Neutrophil (primary cell): ENCODE measurements around the gene TYW1.
"Not testable (repeated sequence)": the region's sequence is repeated elsewhere in the genome, so short reads cannot be mapped to it uniquely, and the experiment has no call there.

Experiments
- H3K27ac ChIP-seq: fragments of 200-600 bp; sonication (generic); 2 replicates; pipeline ENCODE4 v1.5.1; 2016; ENCODE audit warnings: mild to moderate bottlenecking, moderate library complexity
- H3K27me3 ChIP-seq: fragments of 200-600 bp; sonication (generic); 2 replicates; pipeline ENCODE4 v1.6.0; 2016; ENCODE audit warnings: mild to moderate bottlenecking
- H3K36me3 ChIP-seq: fragments of 200-600 bp; sonication (generic); 2 replicates; pipeline ENCODE4 v1.5.1; 2017
- H3K4me1 ChIP-seq, 2 experiments: fragments of 200-600 bp in 1 of 2; sonication (generic) in 1 of 2; 1 replicate in 1 of 2; 2 replicates in 1 of 2; pipeline versions ENCODE4 v1.5.1 to v1.6.1; 2013 to 2016; ENCODE audit warnings: low read depth in 1 of 2, low read length in 1 of 2, mild to moderate bottlenecking in 1 of 2, moderate library complexity in 1 of 2; ENCODE audit not compliant: control insufficient read depth in 1 of 2, insufficient read depth in 1 of 2
- H3K4me3 ChIP-seq, 2 experiments: fragments of 200-600 bp in 1 of 2; sonication (generic) in 1 of 2; 1 replicate in 1 of 2; 2 replicates in 1 of 2; pipeline ENCODE4 v1.5.1; 2013 to 2016; ENCODE audit warnings: low read depth in 1 of 2, low read length in 1 of 2, mild to moderate bottlenecking in 1 of 2, moderate library complexity in 1 of 2
- H3K9me3 ChIP-seq: fragments of 200-600 bp; sonication (generic); 2 replicates; pipeline ENCODE4 v1.5.1; 2016

Gene TYW1

DNA sequence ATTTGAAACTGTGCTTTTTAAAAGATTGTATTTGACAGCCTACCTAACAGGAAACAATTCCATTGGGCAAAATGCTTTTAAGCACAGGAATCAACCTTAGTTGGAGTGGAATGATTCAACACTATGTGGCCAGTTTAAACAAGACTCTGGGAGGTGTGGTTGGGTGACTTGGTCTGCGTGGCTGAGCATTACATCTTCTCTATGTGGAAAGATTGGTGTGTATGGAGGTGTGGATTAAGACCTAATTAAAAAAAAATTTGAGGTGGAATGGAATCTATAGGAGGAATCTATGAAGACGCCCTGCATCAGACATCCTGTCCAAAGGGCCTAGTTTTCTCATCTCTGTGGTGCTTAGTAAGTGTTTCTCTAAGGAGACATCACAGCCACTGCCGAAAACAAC is 140.9 kb downstream of the TYW1 start:
- H3K27me3 ChIP-seq, H3K36me3 ChIP-seq, H3K4me1 ChIP-seq, H3K9me3 ChIP-seq, H3K4me3 ChIP-seq, H3K27ac ChIP-seq: not testable (repeated sequence)

DNA sequence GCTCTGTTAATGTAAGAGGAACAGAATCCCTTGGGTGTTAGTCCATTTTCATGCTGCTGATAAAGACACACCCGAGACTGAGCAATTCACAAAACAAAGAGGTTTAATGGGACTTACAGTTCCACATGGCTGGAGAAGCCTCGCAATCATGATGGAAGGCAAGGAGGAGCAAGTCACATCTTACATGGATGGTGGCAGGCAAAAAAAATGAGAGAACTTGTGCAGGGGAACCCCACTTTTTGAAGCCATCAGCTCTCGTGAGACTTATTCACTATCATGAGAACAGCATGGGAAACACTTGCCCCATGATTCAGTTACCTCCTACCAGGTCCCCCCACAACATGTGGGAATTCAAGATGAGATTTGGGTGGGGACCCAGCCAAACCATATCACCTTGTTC is 143.2 kb downstream of the TYW1 start:
- not testable (repeated sequence) for H3K36me3 ChIP-seq, H3K27me3 ChIP-seq, H3K9me3 ChIP-seq, H3K27ac ChIP-seq, H3K4me3 ChIP-seq
- H3K4me1 ChIP-seq = peaks cover 8 to 10% of the 10 kb centered on the region in 2 experiments

DNA sequence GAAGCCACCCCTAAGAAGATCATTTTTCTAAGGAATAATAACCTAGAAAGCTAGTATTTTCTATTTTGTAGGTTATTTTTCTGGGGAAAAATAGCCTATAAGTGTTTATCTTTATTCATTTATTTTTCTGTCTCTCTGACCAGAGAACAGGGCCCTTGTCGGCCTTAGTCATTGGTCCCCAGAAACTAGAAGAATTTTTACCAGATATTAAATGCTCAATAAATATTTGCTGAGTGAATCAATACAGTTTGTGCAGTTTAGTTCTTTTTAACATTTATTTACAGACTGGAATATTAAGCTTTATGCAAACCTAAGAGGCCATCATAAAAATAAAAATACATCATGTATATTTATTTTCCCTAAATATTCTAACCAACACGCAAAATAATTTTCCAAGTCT is 144.4 kb downstream of the TYW1 start:
- H3K27me3 ChIP-seq, H3K4me3 ChIP-seq, H3K9me3 ChIP-seq, H3K36me3 ChIP-seq, H3K27ac ChIP-seq: not testable (repeated sequence)
- peaks cover 8 to 10% of the 10 kb centered on the region in 2 experiments for H3K4me1 ChIP-seq

DNA sequence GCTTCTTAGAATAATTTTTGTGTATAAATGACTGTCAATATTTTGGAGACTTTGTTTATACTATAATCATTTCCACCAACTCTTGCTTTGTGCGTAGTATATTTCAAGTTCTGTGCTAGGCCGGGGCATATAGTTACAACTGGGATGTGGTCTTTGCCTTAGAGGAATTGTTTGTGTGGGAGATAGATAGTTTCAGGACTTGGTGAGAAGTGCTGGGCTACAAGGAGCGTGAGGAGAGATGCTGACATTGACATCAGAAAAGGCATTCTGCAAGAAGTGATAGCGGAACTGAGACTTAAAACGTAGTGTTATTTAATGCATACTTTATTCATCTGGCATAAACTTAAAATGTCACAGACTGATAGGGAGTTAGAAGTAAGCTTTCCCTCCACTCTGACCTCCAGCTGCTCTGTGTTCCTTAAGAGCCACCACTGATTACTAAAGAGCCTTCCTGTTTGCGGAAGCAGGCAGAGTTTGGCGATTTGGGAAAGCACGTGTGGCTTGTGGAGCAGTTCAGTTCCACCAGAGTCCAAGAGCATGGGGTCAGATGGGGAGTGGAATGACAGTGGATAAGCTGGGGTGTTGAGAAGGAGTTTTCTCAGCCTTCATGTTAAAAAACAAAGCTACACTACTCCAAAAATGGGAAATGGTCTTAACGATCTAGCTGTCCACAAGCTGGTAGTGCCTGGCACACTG is 146.6 kb downstream of the TYW1 start:
- not testable (repeated sequence) for H3K4me3 ChIP-seq

DNA sequence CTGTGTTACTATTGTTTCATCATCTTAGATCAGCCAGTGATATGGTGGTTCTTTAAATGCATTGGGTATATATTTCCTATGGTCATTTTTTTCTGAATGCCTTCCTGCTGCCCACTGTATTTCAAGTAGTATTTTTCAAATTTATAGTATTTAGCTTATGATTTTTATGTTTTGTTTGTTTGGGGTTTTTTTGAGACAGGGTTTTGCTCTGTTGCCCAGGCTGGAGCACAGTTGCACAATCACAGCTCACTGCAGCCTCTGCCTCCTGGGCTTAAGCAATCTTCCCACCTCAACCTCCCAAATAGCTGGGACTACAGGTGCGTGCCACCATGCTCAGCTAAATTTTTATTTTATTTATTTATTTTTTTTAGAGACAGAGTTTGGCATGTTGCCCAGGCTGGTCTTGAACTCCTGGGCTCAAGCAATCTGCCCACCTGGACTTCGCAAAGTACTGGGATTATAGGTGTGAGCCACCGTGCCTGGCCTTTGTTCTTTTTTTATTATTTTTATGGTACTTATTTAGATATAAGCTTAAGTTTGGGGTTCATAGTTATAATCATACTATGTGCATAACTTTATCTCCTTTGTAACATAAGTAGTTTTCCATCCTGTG is 149.1 kb downstream of the TYW1 start:
- H3K4me1 ChIP-seq = peaks cover 20 to 22% of the 10 kb centered on the region in 2 experiments
- H3K36me3 ChIP-seq, H3K27me3 ChIP-seq, H3K9me3 ChIP-seq, H3K4me3 ChIP-seq, H3K27ac ChIP-seq: not testable (repeated sequence)

More for the DNA sequence above, 146.6 kb downstream of the TYW1 start:
- peaks cover 8 to 10% of the 10 kb centered on the region in 2 experiments for H3K4me1 ChIP-seq
- H3K27me3 ChIP-seq, H3K36me3 ChIP-seq, H3K9me3 ChIP-seq: not testable (repeated sequence)
- peak overlapping the region; percentile 55 for H3K27ac ChIP-seq

DNA sequence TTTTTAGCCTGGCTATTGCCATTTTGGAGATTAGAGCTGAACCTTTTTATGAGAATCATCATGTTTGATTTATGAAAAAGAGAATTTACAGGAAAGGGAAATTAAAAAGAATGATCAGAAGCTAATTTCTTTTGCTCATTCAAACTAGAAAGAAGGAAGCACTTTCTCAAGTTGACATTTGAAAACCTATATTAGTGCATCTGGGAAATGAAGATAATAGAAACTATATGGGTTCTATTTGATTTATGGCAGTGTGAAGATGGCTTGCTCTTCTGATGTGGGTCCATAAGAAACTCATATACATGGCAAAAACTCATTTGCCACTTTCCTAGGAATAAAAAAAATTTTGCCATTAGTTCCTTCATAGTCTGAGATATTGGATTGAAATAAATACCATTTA is 152.5 kb downstream of the TYW1 start:
- peaks cover 27 to 29% of the 10 kb centered on the region in 2 experiments for H3K4me1 ChIP-seq
- H3K27ac ChIP-seq = peak overlapping the region; percentile 84
- not testable (repeated sequence) for H3K36me3 ChIP-seq, H3K4me3 ChIP-seq, H3K9me3 ChIP-seq, H3K27me3 ChIP-seq

DNA sequence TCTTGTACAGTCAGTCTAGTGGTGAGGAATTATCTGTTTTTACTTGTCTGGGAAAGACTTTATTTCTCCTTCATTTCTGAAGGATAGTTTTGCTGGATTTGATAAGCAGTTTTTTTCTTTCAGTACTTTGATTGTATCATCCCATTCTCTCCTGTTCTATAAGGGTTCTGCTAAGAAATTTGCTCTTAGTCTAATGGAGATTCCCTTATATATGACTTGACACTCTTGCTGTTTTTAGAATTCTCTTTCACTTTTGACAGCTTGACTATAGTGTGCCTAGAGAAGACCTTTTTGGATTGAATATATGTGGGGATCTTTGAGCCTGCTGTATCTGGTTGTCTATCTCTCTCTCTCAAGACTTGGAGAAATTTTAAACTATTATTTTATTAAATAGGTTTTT is 157.7 kb downstream of the TYW1 start:
- peaks cover 27 to 29% of the 10 kb centered on the region in 2 experiments for H3K4me1 ChIP-seq
- not testable (repeated sequence) for H3K4me3 ChIP-seq, H3K27me3 ChIP-seq, H3K36me3 ChIP-seq, H3K9me3 ChIP-seq, H3K27ac ChIP-seq

DNA sequence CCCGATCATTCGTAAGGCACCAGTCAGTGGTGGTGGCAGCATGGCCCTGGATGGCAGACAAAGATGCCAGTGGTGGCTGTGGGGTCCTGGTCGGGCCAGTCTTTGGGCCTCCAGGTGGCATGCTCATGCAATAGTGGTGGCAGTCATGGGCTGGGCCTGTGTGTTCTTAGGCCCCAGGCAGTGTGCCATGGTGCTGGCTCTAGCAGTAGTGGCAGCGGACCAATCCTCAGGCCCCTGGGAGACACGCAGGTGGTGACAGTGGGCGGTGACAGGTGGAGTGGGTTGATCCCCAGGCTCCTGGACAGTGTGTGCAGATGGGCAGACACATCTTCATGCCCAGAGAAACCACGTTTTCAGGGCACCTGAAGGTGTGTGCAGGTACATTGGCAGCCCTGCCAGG is 159.4 kb downstream of the TYW1 start:
- peaks cover 12 to 14% of the 10 kb centered on the region in 2 experiments for H3K4me1 ChIP-seq
- not testable (repeated sequence) for H3K27ac ChIP-seq, H3K4me3 ChIP-seq, H3K27me3 ChIP-seq, H3K36me3 ChIP-seq, H3K9me3 ChIP-seq

DNA sequence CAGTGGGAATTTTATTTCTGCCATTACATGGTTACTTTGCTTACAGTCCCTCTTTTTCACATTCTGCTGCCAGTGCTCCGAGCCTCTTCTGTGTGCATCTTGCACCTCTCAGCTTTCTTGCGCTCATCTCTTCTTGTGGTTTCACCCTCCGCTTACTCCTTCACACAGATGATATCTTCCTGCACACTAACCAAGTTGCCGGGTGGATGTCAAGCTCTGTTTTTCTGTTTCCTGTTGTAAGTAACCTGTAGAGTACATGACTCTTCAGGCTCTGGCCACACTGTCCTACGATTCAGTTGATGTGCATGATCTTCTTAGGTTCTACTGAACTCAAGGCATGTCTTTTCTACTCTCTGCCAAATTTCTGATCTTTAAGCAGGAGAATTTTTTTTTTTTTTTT is 166.7 kb downstream of the TYW1 start:
- H3K36me3 ChIP-seq, H3K27ac ChIP-seq, H3K4me1 ChIP-seq, H3K4me3 ChIP-seq, H3K9me3 ChIP-seq, H3K27me3 ChIP-seq: not testable (repeated sequence)

DNA sequence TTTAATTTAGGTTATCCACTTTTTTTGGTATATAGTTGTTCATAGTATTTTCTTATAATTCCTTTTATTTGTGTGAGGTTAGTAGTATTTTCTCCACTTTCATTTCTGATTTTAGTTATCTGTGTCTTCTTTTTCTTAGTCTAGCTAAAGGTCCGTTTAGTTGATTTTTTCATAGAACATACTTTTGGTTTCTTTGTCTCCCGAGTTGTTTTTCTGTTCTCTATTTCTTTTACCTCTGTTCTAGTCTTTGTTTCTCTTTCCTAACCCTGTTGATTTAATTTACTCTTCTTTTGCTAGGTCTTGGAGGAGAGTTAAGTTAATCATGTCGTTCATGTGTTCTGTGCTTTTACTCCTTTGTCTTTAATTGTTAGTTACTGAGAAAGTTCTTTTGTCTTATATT is 174.5 kb downstream of the TYW1 start:
- not testable (repeated sequence) for H3K27ac ChIP-seq, H3K9me3 ChIP-seq, H3K4me1 ChIP-seq, H3K27me3 ChIP-seq, H3K36me3 ChIP-seq, H3K4me3 ChIP-seq
